ENCODE data around the gene IL4R.

Gene IL4R

DNA sequence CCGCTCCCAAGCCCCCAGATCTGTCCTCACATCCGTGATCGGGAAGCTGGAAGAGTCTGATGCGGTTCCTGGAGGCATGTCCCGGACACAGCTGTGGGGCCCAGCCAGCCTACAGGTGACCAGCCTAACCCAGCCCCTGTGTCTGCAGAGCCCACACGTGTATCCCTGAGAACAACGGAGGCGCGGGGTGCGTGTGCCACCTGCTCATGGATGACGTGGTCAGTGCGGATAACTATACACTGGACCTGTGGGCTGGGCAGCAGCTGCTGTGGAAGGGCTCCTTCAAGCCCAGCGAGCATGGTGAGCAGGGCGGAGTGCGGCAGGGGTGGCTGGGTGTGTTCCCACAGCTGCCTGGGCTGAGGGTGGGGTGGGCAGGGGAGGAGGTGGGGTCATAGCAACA is 30.9 kb downstream of the IL4R start:
- Histone ChIP-seq H3K9me3 (ENCODE audit: control insufficient read depth, insufficient read depth, low read length) (no peaks in the 10 kb centered on the region), H3K36me3 (ENCODE audit: control insufficient read depth, insufficient read depth, low read length) (peaks cover 4% of the 10 kb centered on the region; the same call in 1 of the 2 replicates), H3K27ac (ENCODE audit: low read depth, low read length) (no peak overlapping the region), H3K4me3 (ENCODE audit: low read depth, low read length) (no peak overlapping the region), H3K27me3 (ENCODE audit: control insufficient read depth, insufficient read depth, low read length) (no peaks in the 10 kb centered on the region), H3K9ac (ENCODE audit: low read depth, low read length) (no peak overlapping the region), H3K4me1 (ENCODE audit: control insufficient read depth, insufficient read depth, low read length) (no peaks in the 10 kb centered on the region)

DNA sequence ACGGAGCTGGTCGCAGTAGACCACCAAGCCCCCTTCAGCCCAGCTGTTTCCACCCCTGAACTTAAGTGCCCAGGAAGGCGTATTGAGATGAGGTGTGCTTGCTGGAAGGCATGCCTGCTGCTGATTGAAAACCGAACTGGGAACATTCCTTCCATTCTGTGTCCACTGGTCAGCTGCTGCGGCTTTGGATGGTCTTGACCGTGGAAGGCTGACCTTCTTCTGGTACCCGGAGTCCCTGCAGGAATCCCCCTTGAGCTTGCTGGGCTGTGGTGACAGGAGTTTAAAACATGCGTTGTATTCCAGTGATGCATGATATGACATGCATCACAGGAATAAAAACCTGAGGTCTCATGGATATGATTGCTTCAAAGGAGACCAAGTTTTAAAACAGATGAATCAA is 31.4 kb downstream of the IL4R start:
- no peak overlapping the region for H3K27ac ChIP-seq (ENCODE audit: low read depth, low read length)
- peaks cover 4% of the 10 kb centered on the region; the same call in 1 of the 2 replicates for H3K36me3 ChIP-seq (ENCODE audit: control insufficient read depth, insufficient read depth, low read length)
- no peaks in the 10 kb centered on the region for H3K27me3 ChIP-seq (ENCODE audit: control insufficient read depth, insufficient read depth, low read length)
- no peaks in the 10 kb centered on the region for H3K4me1 ChIP-seq (ENCODE audit: control insufficient read depth, insufficient read depth, low read length)
- no peaks in the 10 kb centered on the region for H3K9me3 ChIP-seq (ENCODE audit: control insufficient read depth, insufficient read depth, low read length)
- H3K4me3 ChIP-seq (ENCODE audit: low read depth, low read length) = no peak overlapping the region
- H3K9ac ChIP-seq (ENCODE audit: low read depth, low read length) = no peak overlapping the region

DNA sequence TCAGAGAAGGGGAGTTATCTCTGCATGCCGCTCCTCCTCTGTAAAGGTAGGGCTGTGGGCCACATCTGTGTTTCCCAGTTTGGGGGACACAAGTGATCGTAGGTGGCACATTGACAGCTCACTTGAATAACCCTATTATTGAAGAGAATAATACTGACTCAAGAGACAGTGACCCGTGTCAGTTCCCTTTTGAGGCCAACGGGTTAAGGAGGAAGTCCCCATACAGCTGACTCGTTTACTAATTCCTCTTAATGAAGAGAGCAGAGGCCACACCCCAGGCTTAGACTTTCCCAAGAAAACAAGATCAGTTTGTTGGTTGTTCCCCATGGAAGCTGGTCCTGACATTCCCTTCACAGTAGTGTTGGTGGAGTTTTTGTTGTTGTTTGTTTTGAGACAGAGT is 33.0 kb downstream of the IL4R start:
- Histone ChIP-seq H3K27me3 (ENCODE audit: control insufficient read depth, insufficient read depth, low read length) (no peaks in the 10 kb centered on the region), H3K4me3 (ENCODE audit: low read depth, low read length) (no peak overlapping the region), H3K27ac (ENCODE audit: low read depth, low read length) (no peak overlapping the region), H3K9ac (ENCODE audit: low read depth, low read length) (no peak overlapping the region), H3K36me3 (ENCODE audit: control insufficient read depth, insufficient read depth, low read length) (peaks cover 11% of the 10 kb centered on the region), H3K9me3 (ENCODE audit: control insufficient read depth, insufficient read depth, low read length) (no peaks in the 10 kb centered on the region), H3K4me1 (ENCODE audit: control insufficient read depth, insufficient read depth, low read length) (no peaks in the 10 kb centered on the region)

- no peaks in the 10 kb centered on the region for H3K27me3 ChIP-seq (ENCODE audit: control insufficient read depth, insufficient read depth, low read length)
- H3K9me3 ChIP-seq (ENCODE audit: control insufficient read depth, insufficient read depth, low read length) = no peaks in the 10 kb centered on the region
- H3K9ac ChIP-seq (ENCODE audit: low read depth, low read length) = no peak overlapping the region
- no peak overlapping the region for H3K27ac ChIP-seq (ENCODE audit: low read depth, low read length)
- no peaks in the 10 kb centered on the region for H3K4me1 ChIP-seq (ENCODE audit: control insufficient read depth, insufficient read depth, low read length)
- peaks cover 16% of the 10 kb centered on the region for H3K36me3 ChIP-seq (ENCODE audit: control insufficient read depth, insufficient read depth, low read length)
- H3K4me3 ChIP-seq (ENCODE audit: low read depth, low read length) = no peak overlapping the region
These were observed 34.3 kb downstream of the IL4R start for GRCh38 chr16:27347930-27348685.

DNA sequence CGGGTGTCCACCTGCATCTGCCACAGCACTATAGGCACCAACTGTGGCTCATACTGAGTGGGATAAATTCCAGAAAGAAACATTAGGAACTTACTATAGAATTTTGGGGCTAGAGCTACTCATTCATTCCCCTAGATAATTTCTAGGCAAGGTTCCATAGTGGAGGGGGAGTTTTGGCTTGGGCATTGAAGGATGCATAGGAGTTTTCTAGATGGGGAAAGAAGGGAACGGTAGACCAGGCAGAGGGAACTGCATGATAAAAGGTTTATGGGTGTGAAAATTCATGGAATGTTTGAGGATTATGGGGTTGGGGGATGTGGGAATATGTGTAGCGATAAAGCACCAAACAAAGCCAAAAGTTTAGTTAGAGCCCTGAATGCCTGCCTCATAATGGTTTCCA is 35.5 kb downstream of the IL4R start:
- no peak overlapping the region for H3K4me3 ChIP-seq (ENCODE audit: low read depth, low read length)
- H3K27ac ChIP-seq (ENCODE audit: low read depth, low read length) = no peak overlapping the region
- no peak overlapping the region for H3K9ac ChIP-seq (ENCODE audit: low read depth, low read length)
- no peaks in the 10 kb centered on the region for H3K27me3 ChIP-seq (ENCODE audit: control insufficient read depth, insufficient read depth, low read length)
- H3K9me3 ChIP-seq (ENCODE audit: control insufficient read depth, insufficient read depth, low read length) = no peaks in the 10 kb centered on the region
- peaks cover 21% of the 10 kb centered on the region for H3K36me3 ChIP-seq (ENCODE audit: control insufficient read depth, insufficient read depth, low read length)
- H3K4me1 ChIP-seq (ENCODE audit: control insufficient read depth, insufficient read depth, low read length) = no peaks in the 10 kb centered on the region

- H3K4me3 ChIP-seq (ENCODE audit: low read depth, low read length) = no peak overlapping the region
- peaks cover 21% of the 10 kb centered on the region for H3K36me3 ChIP-seq (ENCODE audit: control insufficient read depth, insufficient read depth, low read length)
- no peaks in the 10 kb centered on the region for H3K4me1 ChIP-seq (ENCODE audit: control insufficient read depth, insufficient read depth, low read length)
- no peak overlapping the region for H3K27ac ChIP-seq (ENCODE audit: low read depth, low read length)
- no peak overlapping the region for H3K9ac ChIP-seq (ENCODE audit: low read depth, low read length)
- H3K27me3 ChIP-seq (ENCODE audit: control insufficient read depth, insufficient read depth, low read length) = no peaks in the 10 kb centered on the region
- H3K9me3 ChIP-seq (ENCODE audit: control insufficient read depth, insufficient read depth, low read length) = no peaks in the 10 kb centered on the region
These were observed 36.2 kb downstream of the IL4R start for GRCh38 chr16:27350006-27350405.

DNA sequence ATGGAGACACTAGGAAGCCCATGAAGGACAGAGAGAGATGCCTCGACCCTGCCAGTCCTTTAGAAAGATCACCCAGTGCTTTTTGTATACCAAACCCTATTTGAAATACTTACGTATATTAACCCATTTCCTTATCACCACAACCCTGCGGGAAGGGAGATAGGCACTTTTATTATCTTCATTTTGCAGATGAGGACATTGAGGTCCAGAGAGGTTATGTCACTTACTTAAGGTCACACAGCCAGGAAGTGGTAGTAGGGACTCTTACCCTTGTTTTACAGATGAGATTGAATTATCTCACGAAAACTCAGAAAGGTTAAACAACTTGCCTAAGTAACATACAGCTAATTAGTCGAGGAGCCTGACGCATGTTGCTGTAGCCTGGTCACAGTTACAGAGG is 38.2 kb downstream of the IL4R start:
- Histone ChIP-seq H3K4me1 (ENCODE audit: control insufficient read depth, insufficient read depth, low read length) (no peaks in the 10 kb centered on the region), H3K27ac (ENCODE audit: low read depth, low read length) (no peak overlapping the region), H3K27me3 (ENCODE audit: control insufficient read depth, insufficient read depth, low read length) (no peaks in the 10 kb centered on the region), H3K36me3 (ENCODE audit: control insufficient read depth, insufficient read depth, low read length) (peaks cover 21% of the 10 kb centered on the region), H3K4me3 (ENCODE audit: low read depth, low read length) (no peak overlapping the region), H3K9me3 (ENCODE audit: control insufficient read depth, insufficient read depth, low read length) (no peaks in the 10 kb centered on the region), H3K9ac (ENCODE audit: low read depth, low read length) (no peak overlapping the region)

DNA sequence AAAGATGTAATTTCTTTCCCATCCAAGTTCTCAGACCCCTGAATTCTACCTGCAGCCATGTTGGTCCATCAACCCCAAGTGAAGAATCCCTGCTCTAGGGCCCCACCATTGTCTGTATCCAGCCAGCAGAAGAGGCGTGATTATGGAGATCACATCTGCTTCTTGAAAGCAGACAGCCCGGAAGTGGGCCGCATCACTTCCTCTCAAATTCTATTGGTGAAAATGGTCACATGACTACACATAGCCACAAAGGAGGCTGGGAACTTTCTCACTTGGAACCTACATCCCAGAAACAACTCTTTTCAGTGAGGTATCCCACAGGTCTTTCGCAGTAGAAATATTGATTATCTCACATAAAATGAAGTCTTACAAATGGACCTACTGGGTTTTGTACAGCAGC is 40.1 kb downstream of the IL4R start:
- H3K36me3 ChIP-seq (ENCODE audit: control insufficient read depth, insufficient read depth, low read length) = peaks cover 21% of the 10 kb centered on the region
- H3K4me1 ChIP-seq (ENCODE audit: control insufficient read depth, insufficient read depth, low read length) = no peaks in the 10 kb centered on the region
- no peak overlapping the region for H3K9ac ChIP-seq (ENCODE audit: low read depth, low read length)
- no peak overlapping the region for H3K27ac ChIP-seq (ENCODE audit: low read depth, low read length)
- no peaks in the 10 kb centered on the region for H3K9me3 ChIP-seq (ENCODE audit: control insufficient read depth, insufficient read depth, low read length)
- H3K27me3 ChIP-seq (ENCODE audit: control insufficient read depth, insufficient read depth, low read length) = no peaks in the 10 kb centered on the region
- no peak overlapping the region for H3K4me3 ChIP-seq (ENCODE audit: low read depth, low read length)

DNA sequence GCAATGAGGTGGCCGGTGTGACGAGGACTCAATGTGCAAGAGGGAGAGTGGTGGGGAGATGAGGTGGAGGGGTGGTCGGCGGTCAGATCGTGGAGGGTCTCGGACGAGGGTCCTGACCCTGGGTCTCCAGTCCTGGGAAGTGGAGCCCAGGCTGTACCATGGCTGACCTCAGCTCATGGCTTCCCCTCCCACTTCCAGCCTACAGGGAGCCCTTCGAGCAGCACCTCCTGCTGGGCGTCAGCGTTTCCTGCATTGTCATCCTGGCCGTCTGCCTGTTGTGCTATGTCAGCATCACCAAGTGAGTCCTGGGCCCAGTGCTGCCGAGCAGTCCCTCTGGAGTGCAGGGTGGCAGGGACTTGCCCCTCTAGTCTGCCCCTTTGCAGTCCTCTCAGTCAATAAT is 41.8 kb downstream of the IL4R start:
- no peak overlapping the region for H3K9ac ChIP-seq (ENCODE audit: low read depth, low read length)
- H3K4me3 ChIP-seq (ENCODE audit: low read depth, low read length) = no peak overlapping the region
- no peaks in the 10 kb centered on the region for H3K4me1 ChIP-seq (ENCODE audit: control insufficient read depth, insufficient read depth, low read length)
- H3K27me3 ChIP-seq (ENCODE audit: control insufficient read depth, insufficient read depth, low read length) = no peaks in the 10 kb centered on the region
- H3K9me3 ChIP-seq (ENCODE audit: control insufficient read depth, insufficient read depth, low read length) = no peaks in the 10 kb centered on the region
- H3K36me3 ChIP-seq (ENCODE audit: control insufficient read depth, insufficient read depth, low read length) = peaks cover 20% of the 10 kb centered on the region
- H3K27ac ChIP-seq (ENCODE audit: low read depth, low read length) = no peak overlapping the region

DNA sequence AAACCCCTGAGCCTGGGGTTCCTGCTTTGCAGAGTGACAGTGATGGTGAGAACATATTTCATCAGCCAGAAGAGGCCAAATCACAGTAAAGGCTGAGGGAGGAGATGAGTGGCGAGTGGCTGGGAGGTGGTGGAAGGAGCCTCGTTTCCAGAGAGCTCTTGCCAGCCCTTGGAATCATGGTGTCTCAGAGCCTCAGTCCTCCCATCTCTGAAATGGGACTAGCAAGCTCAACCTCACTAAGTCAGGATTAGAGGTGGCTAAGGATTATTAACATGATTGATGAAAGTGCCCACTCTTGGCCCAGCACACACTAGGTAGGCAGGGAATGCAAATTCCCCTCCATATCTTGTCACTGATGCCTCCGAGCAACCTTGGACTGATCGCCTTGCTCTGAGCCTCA is 43.0 kb downstream of the IL4R start:
- Histone ChIP-seq H3K27me3 (ENCODE audit: control insufficient read depth, insufficient read depth, low read length) (no peaks in the 10 kb centered on the region), H3K4me3 (ENCODE audit: low read depth, low read length) (no peak overlapping the region), H3K4me1 (ENCODE audit: control insufficient read depth, insufficient read depth, low read length) (no peaks in the 10 kb centered on the region), H3K27ac (ENCODE audit: low read depth, low read length) (no peak overlapping the region), H3K9me3 (ENCODE audit: control insufficient read depth, insufficient read depth, low read length) (no peaks in the 10 kb centered on the region), H3K9ac (ENCODE audit: low read depth, low read length) (no peak overlapping the region), H3K36me3 (ENCODE audit: control insufficient read depth, insufficient read depth, low read length) (peaks cover 18% of the 10 kb centered on the region)

GRCh38 chr16:27359051-27359450 is 45.3 kb downstream of the IL4R start:
- no peaks in the 10 kb centered on the region for H3K4me1 ChIP-seq (ENCODE audit: control insufficient read depth, insufficient read depth, low read length)
- H3K36me3 ChIP-seq (ENCODE audit: control insufficient read depth, insufficient read depth, low read length) = peaks cover 24% of the 10 kb centered on the region
- no peaks in the 10 kb centered on the region for H3K9me3 ChIP-seq (ENCODE audit: control insufficient read depth, insufficient read depth, low read length)
- no peak overlapping the region for H3K9ac ChIP-seq (ENCODE audit: low read depth, low read length)
- no peak overlapping the region for H3K4me3 ChIP-seq (ENCODE audit: low read depth, low read length)
- H3K27me3 ChIP-seq (ENCODE audit: control insufficient read depth, insufficient read depth, low read length) = no peaks in the 10 kb centered on the region
- H3K27ac ChIP-seq (ENCODE audit: low read depth, low read length) = no peak overlapping the region

Measured in HUES48 (cell line).